Hematopoietic multipotent progenitor cell treated with erythropoietin and hydrocortisone succinate and interleukin-3 and kit ligand, for 4 days (in vitro differentiated cells): ENCODE data around the gene HS6ST2.
"Not testable (repeated sequence)": the region's sequence is repeated elsewhere in the genome, so short reads cannot be mapped to it uniquely, and the experiment has no call there.

Source experiments
- DNase-seq: peaks from one replicate; pipeline ENCODE4 v3.0.0-alpha.2; 2015

The HS6ST2 gene

GRCh38 chrX:132940727-132941327 is 17.6 kb downstream of the HS6ST2 start:
- no peak for DNase-seq

GRCh38 chrX:132933170-132933569 is 25.3 kb downstream of the HS6ST2 start:
- no peak for DNase-seq

GRCh38 chrX:132924426-132924825 is 34.0 kb downstream of the HS6ST2 start:
- DNase-seq = no peak

- DNase-seq = no peak
These were observed 39.9 kb downstream of the HS6ST2 start for GRCh38 chrX:132918523-132918922.

GRCh38 chrX:132916349-132916748 is 42.1 kb downstream of the HS6ST2 start:
- DNase-seq = no peak

GRCh38 chrX:132909643-132910042 is 48.8 kb downstream of the HS6ST2 start:
- peak; percentile 5 for DNase-seq

- DNase-seq = no peak
These were observed 49.5 kb downstream of the HS6ST2 start for GRCh38 chrX:132908891-132909290.

- DNase-seq = no peak
These were observed 57.7 kb downstream of the HS6ST2 start for GRCh38 chrX:132900633-132901293.

- DNase-seq = no peak
These were observed 70.9 kb downstream of the HS6ST2 start for GRCh38 chrX:132887569-132887968.

- DNase-seq = peak; percentile 42
These were observed 75.0 kb downstream of the HS6ST2 start for GRCh38 chrX:132883358-132883915.

GRCh38 chrX:132880753-132881152 is 77.7 kb downstream of the HS6ST2 start:
- DNase-seq = not testable (repeated sequence)

- peak; percentile 0 for DNase-seq
These were observed 80.4 kb downstream of the HS6ST2 start for GRCh38 chrX:132877954-132878536.

GRCh38 chrX:132876523-132877338 is 81.7 kb downstream of the HS6ST2 start:
- DNase-seq = no peak

GRCh38 chrX:132875650-132876522 is 82.5 kb downstream of the HS6ST2 start:
- no peak for DNase-seq

GRCh38 chrX:132862562-132862961 is 95.9 kb downstream of the HS6ST2 start:
- DNase-seq = no peak

- no peak for DNase-seq
These were observed 97.4 kb downstream of the HS6ST2 start for GRCh38 chrX:132861076-132861475.

- DNase-seq = no peak
These were observed 98.2 kb downstream of the HS6ST2 start for GRCh38 chrX:132860200-132860599.

- DNase-seq = peak; percentile 4
These were observed 100.4 kb downstream of the HS6ST2 start for GRCh38 chrX:132858018-132858417.

- DNase-seq = no peak
These were observed 102.6 kb downstream of the HS6ST2 start for GRCh38 chrX:132855780-132856341.

- DNase-seq = no peak
These were observed 105.4 kb downstream of the HS6ST2 start for GRCh38 chrX:132853040-132853439.

- DNase-seq = no peak
These were observed 110.0 kb downstream of the HS6ST2 start for GRCh38 chrX:132848296-132848970.
